ENCODE results near the gene CAPN11. TPM values are rescaled to one million over a fixed set of nuclear protein-coding genes. Genes with fewer than 3 reads are reported as not detected.
"Not testable (repeated sequence)": the region's sequence is repeated elsewhere in the genome, so short reads cannot be mapped to it uniquely, and the experiment has no call there.

Gene CAPN11
- total and polyA plus RNA-seq, 9 of the 15 experiments (the other 6 are each of a cell fraction or from before 2014, with no cell fraction given): 0.03 to 0.61 (median 0.17) TPM; not detected in 1

GRCh38 chr6:44230034-44230675 lies 71.5 kb downstream of the CAPN11 start:
- H3K36me3 ChIP-seq (ENCODE audit: control insufficient read depth, insufficient read depth, low read length): peaks cover 80% of the 10 kb centered on the region
- ChIA-PET POLR2A (interaction anchor here (0.6 to 1.6 kb wide), 6 partner anchors 14 to 143 kb away, joined by 3 to 15 read pairs (median 4); partner anchors contain the start of genes HSP90AB1 and SPATS1), CTCF (ENCODE audit: low intra/inter-chr PET ratio) (no interaction called here)
- no peak overlapping the region for H3K4me2 ChIP-seq (ENCODE audit: insufficient read depth, low read length)
- no TSS peak for BruUV-seq (replicated peaks)
- H3K4me3 ChIP-seq: no peak overlapping the region
- H3K79me2 ChIP-seq (ENCODE audit: control insufficient read depth, insufficient read depth, low read length): peaks cover 36% of the 10 kb centered on the region
- H3K9ac ChIP-seq (ENCODE audit: insufficient read depth in 1 of 2, low read depth in 2 of 2, low read length in 2 of 2): peak overlapping the region in 1 of 2 experiments; percentile 5; a peak in 2 of 4 replicates
- no peak overlapping the region for H2AFZ ChIP-seq (ENCODE audit: low read depth, low read length)
- ATAC-seq (no peak), DNase-seq (ENCODE audit: extremely low read depth in 1 of 4, low spot score in 3 of 4) (no peak), FAIRE-seq (no peak)
- H3K27ac ChIP-seq (ENCODE audit: extremely low read depth, low read depth, low read length): no peak overlapping the region
- no peaks in the 10 kb centered on the region for H3K9me3 ChIP-seq (replicated peaks; ENCODE audit: control insufficient read depth, insufficient read depth, low read depth, low read length)
- no peaks in the 10 kb centered on the region for H3K27me3 ChIP-seq (ENCODE audit: control insufficient read depth in 2 of 2, insufficient read depth in 2 of 2, low read length in 2 of 2)
- peaks cover 3% of the 10 kb centered on the region; the same call in 1 of the 2 replicates for H4K20me1 ChIP-seq (replicated peaks; ENCODE audit: control insufficient read depth, insufficient read depth, low read length)
- H3K9me1 ChIP-seq (ENCODE audit: control insufficient read depth, insufficient read depth, low read length): peaks cover 6% of the 10 kb centered on the region
- TF ChIP-seq IRF9 (tag; IDR thresholded peaks at IDR 0.05) (no peak), POLR2G (IDR thresholded peaks at IDR 0.05; ENCODE audit: low read depth, low read length) (0 out of 2 replicates have a peak, but pooled peaks have one; percentile 26), ATF1 (CRISPR knock-in tag; IDR thresholded peaks at IDR 0.05) (no peak), ATF1 (tag; IDR thresholded peaks at IDR 0.05) (no peak)
- intact Hi-C loops (cut with micrococcal nuclease): no loop called here
- in situ Hi-C loops (cut with MboI): no loop called here
- WGBS (ENCODE audit: insufficient coverage, low coverage, missing lambda C conversion rate): 83% methylated on average over 10 of the region's 10 CpGs
- peaks cover 32 to 58% of the 10 kb centered on the region in 2 experiments for H3K4me1 ChIP-seq (replicated peaks in 1 of 2; ENCODE audit: control insufficient read depth in 2 of 2, insufficient read depth in 2 of 2, low read length in 2 of 2)

GRCh38 chr6:44231426-44231825 lies 72.8 kb downstream of the CAPN11 start:
- H3K4me2 ChIP-seq (ENCODE audit: insufficient read depth, low read length); FAIRE-seq; H3K27ac ChIP-seq (ENCODE audit: extremely low read depth, low read depth, low read length); ATAC-seq; DNase-seq (ENCODE audit: extremely low read depth in 1 of 4, low spot score in 3 of 4); H2AFZ ChIP-seq (ENCODE audit: low read depth, low read length); H4K20me1 ChIP-seq (replicated peaks; ENCODE audit: control insufficient read depth, insufficient read depth, low read length); H3K4me3 ChIP-seq; CTCF ChIA-PET (ENCODE audit: low intra/inter-chr PET ratio); BruUV-seq (replicated peaks); H3K9ac ChIP-seq (ENCODE audit: insufficient read depth in 1 of 2, low read depth in 2 of 2, low read length in 2 of 2); H3K9me3 ChIP-seq (replicated peaks; ENCODE audit: control insufficient read depth, insufficient read depth, low read depth, low read length); intact Hi-C loops (cut with micrococcal nuclease); H3K27me3 ChIP-seq (ENCODE audit: control insufficient read depth in 2 of 2, insufficient read depth in 2 of 2, low read length in 2 of 2); in situ Hi-C loops (cut with MboI); H3K9me1 ChIP-seq (ENCODE audit: control insufficient read depth, insufficient read depth, low read length): not testable (repeated sequence)
- H3K4me1 ChIP-seq (replicated peaks in 1 of 2; ENCODE audit: control insufficient read depth in 2 of 2, insufficient read depth in 2 of 2, low read length in 2 of 2): peaks cover 20 to 45% of the 10 kb centered on the region in 2 experiments
- H3K79me2 ChIP-seq (ENCODE audit: control insufficient read depth, insufficient read depth, low read length): peaks cover 24% of the 10 kb centered on the region
- POLR2A ChIA-PET: interaction anchor here (0.8 kb wide), 1 partner anchor 23 kb away, joined by 3 read pairs; no protein-coding TSS in a partner anchor
- H3K36me3 ChIP-seq (ENCODE audit: control insufficient read depth, insufficient read depth, low read length): peaks cover 82% of the 10 kb centered on the region
- WGBS (ENCODE audit: insufficient coverage, low coverage, missing lambda C conversion rate): 95% methylated on average over 9 of the region's 9 CpGs

Data from K562 (cell line).